ENCODE measurements around the gene XKR7. TPM values are rescaled to one million over a fixed set of nuclear protein-coding genes. Genes with fewer than 3 reads are reported as not detected.

Gene XKR7
- total RNA-seq, 1 experiment from 2014 or later, result 1.3 TPM

- TF ChIP-seq CTCF (conservative IDR thresholded peaks at IDR 0.05), result no peak
- Histone ChIP-seq H3K9ac (ENCODE audit: extremely low read depth, insufficient read length, low read length) (no peak overlapping the region), H3K4me2 (ENCODE audit: insufficient read depth, insufficient read length, low read length) (no peak overlapping the region), H3K56ac (ENCODE audit: insufficient read length, low read depth, low read length) (no peak overlapping the region), H2BK12ac (ENCODE audit: insufficient read length, low read depth, low read length) (no peak overlapping the region), H3T11ph (ENCODE audit: low read length) (no peak overlapping the region), H3K9me3 (ENCODE audit: control insufficient read depth, low read depth, low read length) (no peaks in the 10 kb centered on the region), H3K4ac (ENCODE audit: low read depth, low read length) (no peak overlapping the region), H4K8ac (replicated peaks; ENCODE audit: insufficient read length, low read depth, low read length) (no peak overlapping the region), H3K23me2 (ENCODE audit: insufficient read length, low read depth, low read length, poor library complexity, severe bottlenecking) (no peaks in the 10 kb centered on the region), H2BK15ac (ENCODE audit: low read depth, low read length) (no peak overlapping the region), H3K27ac (ENCODE audit: insufficient read length, low read depth, low read length) (no peak overlapping the region), H4K91ac (ENCODE audit: insufficient read length, low read depth, low read length) (no peak overlapping the region), H3K18ac (ENCODE audit: insufficient read length, low read depth, low read length) (peak overlapping the region; percentile 9), H3K27me3 (ENCODE audit: insufficient read depth, low read length) (no peaks in the 10 kb centered on the region), H3K4me1 (ENCODE audit: insufficient read depth, low read length) (no peaks in the 10 kb centered on the region; the same call in 1 of the 2 replicates), H3K79me2 (ENCODE audit: insufficient read depth, low read length) (no peaks in the 10 kb centered on the region), H2BK20ac (ENCODE audit: low read depth, low read length, poor library complexity, severe bottlenecking) (no peak overlapping the region), H2AFZ (ENCODE audit: low read length) (no peak overlapping the region), H2AK5ac (ENCODE audit: insufficient read length, low read length) (no peak overlapping the region), H3K23ac (ENCODE audit: insufficient read length, low read depth, low read length) (no peak overlapping the region), H2BK120ac (ENCODE audit: low read depth, low read length, poor library complexity, severe bottlenecking) (no peak overlapping the region), H4K5ac (ENCODE audit: insufficient read length, low read depth, low read length) (no peak overlapping the region), H3K14ac (ENCODE audit: insufficient read depth, low read length) (peak overlapping the region; percentile 2; the same call in 1 of the 2 replicates), H3K79me1 (ENCODE audit: insufficient read depth, low read depth, low read length, poor library complexity, severe bottlenecking) (no peaks in the 10 kb centered on the region), H2BK5ac (ENCODE audit: insufficient read length, low read length) (no peak overlapping the region), H4K20me1 (ENCODE audit: control insufficient read depth, insufficient read depth, insufficient read length) (no peaks in the 10 kb centered on the region)
- Mint-ChIP-seq H3K36me3 (ENCODE audit: insufficient read depth in 1 of 3, low read depth in 3 of 3) (no peaks in the 10 kb centered on the region), H3K4me1 (peaks cover 18 to 39% of the 10 kb centered on the region in 2 experiments), H3K27ac (peak overlapping the region; percentile 42 to 89 (median 63); a peak in 6 of 7 replicates), H3K27me3 (ENCODE audit: low read depth) (peaks cover 29% of the 10 kb centered on the region), H3K4me3 (peak overlapping the region; percentile 1 to 58), H3K9me3 (no peaks in the 10 kb centered on the region; a peak in 1 of 5 replicates)
- no CpG with 5 or more reads among the region's 10 CpGs for WGBS (ENCODE audit: extremely low coverage, insufficient read length, low lambda C conversion rate)
- peak; percentile 76 for DNase-seq
These were observed 7.1 kb downstream of the XKR7 start for GRCh38 chr20:31974951-31975487.

Measured in H9 (cell line).